ENCODE data around the gene NAT8L.
A peak's percentile ranks its signal among the peaks of the same experiment; 100 is the strongest.

NAT8L gene

DNA sequence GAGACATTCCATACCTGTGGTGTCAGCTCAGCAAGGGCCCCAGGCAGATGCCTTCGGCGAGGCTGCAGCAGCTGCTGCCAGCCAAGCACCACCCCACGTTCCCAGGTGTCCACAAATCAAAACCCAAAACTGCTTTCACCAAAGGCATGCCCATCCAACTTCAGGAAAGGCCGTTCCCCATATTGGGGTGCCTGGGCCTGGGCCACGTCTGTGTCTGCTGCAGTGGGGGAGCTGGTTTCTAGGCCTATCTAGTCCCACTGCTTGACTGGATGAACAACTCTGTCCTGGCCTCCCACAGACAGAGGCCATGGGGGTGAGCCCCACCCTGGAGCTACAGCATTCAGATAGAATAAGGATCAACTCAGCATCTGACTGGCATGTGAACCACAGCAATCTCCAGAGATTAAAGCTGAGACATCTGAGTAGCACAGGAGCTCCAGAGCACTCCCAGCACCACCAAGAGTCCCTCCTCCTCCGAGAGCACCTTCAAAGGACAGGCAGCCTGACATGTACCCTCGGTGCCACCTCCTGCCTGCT lies 37.0 kb downstream of the NAT8L start:
- no peak for DNase-seq

DNA sequence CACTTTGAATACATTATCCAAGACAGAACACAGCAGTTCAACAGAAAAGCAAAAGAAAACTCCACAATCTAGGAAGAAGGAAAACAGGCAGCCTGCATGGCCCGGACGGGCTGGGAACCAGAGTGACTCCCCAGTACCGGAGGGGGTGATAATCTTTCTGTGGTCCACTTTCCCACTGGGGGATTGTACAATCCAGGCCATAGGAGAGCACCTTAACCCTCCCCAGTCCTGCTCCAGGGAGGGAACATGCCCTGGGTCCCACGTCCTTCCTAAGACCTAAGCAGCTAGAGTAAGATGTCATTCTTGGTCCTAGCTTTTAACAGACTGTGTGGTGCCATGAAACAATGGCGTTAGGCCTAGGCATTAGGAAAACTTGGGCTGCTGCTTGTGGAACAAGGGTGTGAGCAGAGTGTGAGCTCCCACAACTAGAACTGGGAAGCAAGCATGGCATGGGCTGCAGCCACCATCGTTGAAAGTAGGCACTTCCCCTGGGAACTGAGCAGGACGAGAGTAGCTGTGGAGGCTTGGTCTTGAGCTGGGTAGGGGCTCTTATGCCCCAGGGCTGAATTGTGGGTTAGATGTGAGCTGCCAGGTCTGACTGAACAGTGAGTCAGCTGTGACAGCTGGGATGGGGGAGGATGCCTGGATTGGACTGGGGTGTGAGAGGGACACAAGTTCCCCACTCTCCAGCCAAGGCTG lies 42.4 kb downstream of the NAT8L start:
- DNase-seq, result no peak

DNA sequence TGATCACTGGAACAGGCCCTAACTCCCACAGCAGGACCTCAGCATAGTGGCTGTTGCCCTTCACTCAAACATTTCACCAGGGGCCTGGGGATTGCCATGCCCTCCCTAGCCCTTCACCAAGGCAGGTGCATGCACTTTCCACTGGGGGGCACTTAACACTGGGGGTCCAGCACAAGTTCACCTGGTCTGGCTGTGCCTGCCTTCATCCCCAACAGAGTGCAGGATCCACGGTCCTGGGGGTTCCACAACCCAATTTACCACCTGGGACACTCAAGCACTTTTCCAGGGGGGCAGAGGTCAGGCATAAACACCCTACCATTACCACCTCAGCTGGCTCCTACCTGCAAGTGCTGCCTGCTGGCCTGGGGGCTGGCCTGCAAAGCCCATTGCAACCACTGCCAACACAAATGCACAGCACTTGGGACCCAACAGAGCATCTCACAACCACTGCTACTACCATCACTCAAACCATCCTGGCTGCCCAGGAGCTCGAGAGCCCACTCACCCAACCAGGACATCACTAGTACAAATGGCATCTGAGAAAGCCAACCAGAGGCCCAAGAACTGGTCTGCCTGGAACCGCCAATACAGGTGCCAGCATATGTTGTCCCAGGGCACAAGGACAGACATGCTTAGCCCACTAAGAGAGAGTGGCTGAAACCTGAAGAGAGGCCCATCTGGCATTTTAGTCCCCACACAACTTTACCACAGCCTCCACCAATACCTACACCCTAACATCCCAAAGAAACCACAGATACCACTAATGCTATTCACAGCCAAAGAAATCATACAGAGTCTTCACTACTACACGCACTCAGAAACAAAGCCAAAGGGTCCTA lies 43.1 kb downstream of the NAT8L start:
- DNase-seq, result no peak

DNA sequence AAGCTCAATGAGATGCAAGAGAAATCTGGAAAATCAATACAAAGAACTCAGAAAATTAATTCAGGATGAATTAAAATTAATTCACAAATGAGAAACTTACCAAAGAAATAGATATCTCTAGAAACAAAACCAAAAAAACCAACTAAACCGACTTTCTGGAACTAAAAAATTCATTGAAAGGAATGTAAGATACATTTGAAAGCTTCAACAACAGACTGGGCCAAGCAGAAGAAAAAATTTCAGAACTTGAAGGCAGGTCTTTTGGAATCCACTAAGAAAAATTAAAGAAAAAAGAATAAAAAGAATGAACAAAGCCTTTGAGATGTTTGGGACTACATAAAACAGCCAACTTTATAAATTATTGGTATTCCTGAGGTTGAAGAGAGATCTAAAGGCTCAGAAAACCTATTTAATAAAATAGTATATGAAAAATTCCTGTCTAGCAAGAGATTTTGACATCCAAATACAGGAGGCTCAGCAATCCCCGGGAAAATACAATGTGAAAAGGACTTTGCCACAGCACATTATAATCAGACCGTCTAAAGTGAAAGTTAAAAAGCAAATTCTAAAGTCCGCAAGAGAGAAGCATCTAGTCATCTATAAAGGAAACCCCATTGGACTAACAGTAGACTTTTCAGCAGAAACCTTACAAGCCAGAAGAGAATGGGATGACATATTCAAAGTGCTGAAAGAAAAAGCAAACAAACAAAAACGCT lies 44.2 kb downstream of the NAT8L start:
- no peak for DNase-seq

DNA sequence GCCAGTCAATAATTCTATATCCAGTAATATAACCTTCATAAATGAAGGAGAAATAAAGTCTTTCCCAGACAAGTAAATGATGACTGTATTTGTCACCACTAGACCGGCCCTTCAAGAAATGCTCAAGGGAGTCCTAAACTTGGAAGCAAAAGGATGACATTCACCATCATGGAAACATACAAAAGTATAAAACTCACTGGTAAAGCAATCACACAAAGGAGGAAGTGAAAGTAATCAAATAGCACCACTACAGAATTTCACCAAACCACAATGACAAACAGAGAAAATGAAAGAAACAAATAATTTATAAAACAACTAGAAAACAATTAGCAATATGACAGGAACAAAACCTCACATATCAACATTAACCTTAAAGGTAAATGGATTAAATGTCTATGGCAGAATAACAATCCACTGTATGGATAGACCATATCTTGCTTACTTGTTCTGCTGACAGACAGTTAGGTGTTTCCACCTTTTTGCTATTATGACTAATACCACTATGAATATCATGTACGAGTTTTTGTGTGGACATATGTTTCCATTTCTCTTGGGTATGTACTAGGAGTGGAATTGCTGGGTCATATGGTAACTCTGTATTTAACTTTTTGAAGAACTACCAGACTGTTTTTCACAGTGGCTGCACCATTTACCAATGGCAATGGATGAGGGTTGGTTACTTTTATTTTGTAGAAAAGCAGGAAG lies 44.9 kb downstream of the NAT8L start:
- peak in 1 of 5 experiments; percentile 27 for DNase-seq

DNA sequence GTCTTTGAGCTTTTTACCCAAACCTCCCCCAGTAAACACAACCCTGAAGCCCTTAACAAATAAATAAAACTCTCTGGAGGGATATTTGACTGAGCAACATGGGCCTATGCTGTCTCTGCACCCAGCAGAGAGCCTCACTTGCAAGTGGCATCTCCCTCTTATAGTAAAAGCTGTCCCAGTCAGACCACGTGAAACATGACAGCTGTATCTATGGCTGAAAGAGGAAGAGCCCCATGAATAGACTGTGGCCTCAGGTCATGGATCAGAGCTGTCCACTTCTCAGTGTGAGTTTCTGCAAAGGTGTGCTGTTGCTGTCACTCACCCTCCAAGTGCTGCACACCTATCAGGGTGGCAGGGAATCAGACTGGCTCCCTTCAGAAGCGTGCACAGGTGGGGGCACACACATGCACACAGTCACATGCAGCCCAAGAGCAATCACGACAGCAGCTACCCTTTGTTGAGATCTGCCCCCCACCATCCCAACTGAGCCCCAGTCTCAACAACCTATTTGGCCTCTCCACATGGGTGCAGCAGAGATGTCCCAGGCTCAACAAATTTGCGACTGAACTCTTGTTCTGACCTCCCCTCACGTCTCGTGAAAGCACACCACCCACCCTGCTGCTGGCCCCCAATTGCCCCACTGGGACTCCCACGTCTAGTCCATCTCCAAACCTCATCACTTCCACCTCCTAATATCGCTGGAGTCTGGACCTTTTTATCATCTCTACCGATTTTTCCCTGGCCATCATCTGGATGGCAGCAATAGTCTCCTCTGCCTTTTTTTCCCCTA lies 45.6 kb downstream of the NAT8L start:
- DNase-seq, result no peak

DNA sequence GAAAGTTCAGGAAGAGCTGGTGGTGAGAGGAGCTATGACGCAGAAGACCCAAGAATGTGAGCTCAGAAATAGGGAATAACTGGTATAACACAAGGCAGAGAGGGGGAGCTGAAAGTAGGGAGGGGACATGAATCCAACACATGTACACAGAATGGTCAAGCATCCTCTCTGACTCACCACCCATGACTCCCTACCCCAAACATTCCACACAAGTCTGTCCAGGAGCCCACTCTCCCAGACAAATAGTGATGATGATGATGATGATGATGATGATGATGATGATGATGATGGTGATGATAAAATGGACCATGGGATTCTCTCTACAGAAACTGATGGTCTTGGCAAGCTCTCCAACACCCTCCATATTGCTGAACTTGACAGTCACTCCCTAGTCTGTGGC lies 46.4 kb downstream of the NAT8L start:
- no peak for DNase-seq

DNA sequence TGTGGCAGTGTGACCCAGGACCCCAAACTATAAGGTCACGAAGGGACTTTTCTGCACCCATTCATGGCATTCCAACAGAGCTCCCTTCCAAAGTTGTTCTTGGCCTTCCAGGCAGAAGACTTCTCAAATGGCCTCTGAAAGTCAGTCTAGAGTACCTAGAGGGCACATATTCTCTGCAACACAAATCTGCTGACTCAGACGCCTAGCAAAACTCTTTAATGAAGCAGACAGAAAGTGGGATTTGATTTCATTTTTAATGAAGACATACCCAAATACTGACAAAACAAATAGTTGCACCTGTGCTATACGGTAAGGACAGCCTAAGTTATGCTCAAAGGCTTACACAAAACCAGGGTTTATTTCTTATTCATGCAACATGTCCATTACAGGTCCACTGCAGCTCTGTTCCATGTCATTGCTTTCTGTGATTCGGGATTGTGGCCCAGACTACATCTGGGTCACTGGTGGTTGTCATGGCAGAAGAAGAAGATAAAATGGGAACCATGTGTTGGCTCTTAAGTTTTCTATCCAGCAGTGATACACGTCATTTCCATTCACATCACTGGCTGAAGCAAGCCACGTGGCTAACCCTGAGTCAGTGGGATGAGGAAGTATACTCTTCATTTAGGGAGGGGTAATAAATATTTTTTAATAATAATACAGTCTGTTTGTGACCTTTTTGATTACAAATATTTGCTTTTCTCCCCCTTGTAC lies 57.7 kb downstream of the NAT8L start:
- DNase-seq, result no peak

All from T-helper 2 cell (primary cell).